ENCODE results near the gene COA5.

- TF ChIP-seq, protein P1, sequence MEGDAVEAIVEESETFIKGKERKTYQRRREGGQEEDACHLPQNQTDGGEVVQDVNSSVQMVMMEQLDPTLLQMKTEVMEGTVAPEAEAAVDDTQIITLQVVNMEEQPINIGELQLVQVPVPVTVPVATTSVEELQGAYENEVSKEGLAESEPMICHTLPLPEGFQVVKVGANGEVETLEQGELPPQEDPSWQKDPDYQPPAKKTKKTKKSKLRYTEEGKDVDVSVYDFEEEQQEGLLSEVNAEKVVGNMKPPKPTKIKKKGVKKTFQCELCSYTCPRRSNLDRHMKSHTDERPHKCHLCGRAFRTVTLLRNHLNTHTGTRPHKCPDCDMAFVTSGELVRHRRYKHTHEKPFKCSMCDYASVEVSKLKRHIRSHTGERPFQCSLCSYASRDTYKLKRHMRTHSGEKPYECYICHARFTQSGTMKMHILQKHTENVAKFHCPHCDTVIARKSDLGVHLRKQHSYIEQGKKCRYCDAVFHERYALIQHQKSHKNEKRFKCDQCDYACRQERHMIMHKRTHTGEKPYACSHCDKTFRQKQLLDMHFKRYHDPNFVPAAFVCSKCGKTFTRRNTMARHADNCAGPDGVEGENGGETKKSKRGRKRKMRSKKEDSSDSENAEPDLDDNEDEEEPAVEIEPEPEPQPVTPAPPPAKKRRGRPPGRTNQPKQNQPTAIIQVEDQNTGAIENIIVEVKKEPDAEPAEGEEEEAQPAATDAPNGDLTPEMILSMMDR (IDR thresholded peaks at IDR 0.05): no peak
- TF ChIP-seq POLR2A (IDR thresholded peaks at IDR 0.05): no peak
These were observed 42.9 kb downstream of the COA5 start for GRCh38 chr2:98565286-98565860.
